Measurements from ENCODE around the gene SMAD6. TPM values are rescaled to one million over a fixed set of nuclear protein-coding genes. Genes with fewer than 3 reads are reported as not detected.

The SMAD6 gene
- total and polyA plus RNA-seq, 2 donors (not counting 1 experiment from before 2014, with no cell fraction given): 1.2 to 8.9 TPM

DNA sequence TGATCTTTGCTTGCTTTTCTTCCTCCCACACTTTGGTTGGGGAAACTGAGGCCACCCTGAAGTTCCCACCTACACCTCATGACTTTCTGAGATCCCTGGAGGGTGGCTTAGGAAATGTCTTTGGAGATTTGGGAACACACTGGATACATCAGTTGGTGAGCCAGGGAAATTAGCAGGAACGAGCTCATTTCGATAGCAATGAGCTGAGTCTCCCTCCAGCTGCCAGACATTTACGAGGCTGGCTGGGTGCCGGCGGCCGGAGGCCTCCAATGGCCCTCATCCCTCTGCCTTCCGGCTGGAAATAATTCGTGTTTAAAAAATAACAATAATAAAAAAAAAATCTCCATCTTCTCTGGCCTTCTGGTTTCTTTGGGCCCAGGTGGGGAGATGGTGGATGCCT, 38.8 kb downstream of the SMAD6 start:
- peaks cover 2% of the 10 kb centered on the region for H3K79me2 ChIP-seq (ENCODE audit: control insufficient read depth, insufficient read depth, low read length)
- H3K36me3 ChIP-seq (ENCODE audit: control insufficient read depth, insufficient read depth, low read length): no peaks in the 10 kb centered on the region
- H3K4me3 ChIP-seq (replicated peaks in 1 of 4; ENCODE audit: control extremely low read depth in 1 of 4, insufficient read depth in 1 of 4, low read depth in 3 of 4, low read length in 4 of 4): no peak overlapping the region
- H3K27ac ChIP-seq (ENCODE audit: insufficient read depth, low read length): peak overlapping the region; percentile 31
- H3K9ac ChIP-seq (ENCODE audit: insufficient read depth, low read length): no peak overlapping the region
- peak overlapping the region; percentile 1 for H3K4me2 ChIP-seq (ENCODE audit: extremely low read depth, insufficient read depth, low read length)
- no peak overlapping the region for H2AFZ ChIP-seq (ENCODE audit: low read length)
- TF ChIP-seq, protein P1, sequence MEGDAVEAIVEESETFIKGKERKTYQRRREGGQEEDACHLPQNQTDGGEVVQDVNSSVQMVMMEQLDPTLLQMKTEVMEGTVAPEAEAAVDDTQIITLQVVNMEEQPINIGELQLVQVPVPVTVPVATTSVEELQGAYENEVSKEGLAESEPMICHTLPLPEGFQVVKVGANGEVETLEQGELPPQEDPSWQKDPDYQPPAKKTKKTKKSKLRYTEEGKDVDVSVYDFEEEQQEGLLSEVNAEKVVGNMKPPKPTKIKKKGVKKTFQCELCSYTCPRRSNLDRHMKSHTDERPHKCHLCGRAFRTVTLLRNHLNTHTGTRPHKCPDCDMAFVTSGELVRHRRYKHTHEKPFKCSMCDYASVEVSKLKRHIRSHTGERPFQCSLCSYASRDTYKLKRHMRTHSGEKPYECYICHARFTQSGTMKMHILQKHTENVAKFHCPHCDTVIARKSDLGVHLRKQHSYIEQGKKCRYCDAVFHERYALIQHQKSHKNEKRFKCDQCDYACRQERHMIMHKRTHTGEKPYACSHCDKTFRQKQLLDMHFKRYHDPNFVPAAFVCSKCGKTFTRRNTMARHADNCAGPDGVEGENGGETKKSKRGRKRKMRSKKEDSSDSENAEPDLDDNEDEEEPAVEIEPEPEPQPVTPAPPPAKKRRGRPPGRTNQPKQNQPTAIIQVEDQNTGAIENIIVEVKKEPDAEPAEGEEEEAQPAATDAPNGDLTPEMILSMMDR (conservative IDR thresholded peaks at IDR 0.05 in 1 of 2, IDR thresholded peaks at IDR 0.05 in 1 of 2; ENCODE audit: low read depth in 1 of 2, low read length in 2 of 2): no peak
- TF ChIP-seq EZH2 (IDR thresholded peaks at IDR 0.05; ENCODE audit: low read length, missing control alignments): no peak
- H4K20me1 ChIP-seq (ENCODE audit: control insufficient read depth, extremely low read depth, insufficient read depth, low read length): no peaks in the 10 kb centered on the region
- no peaks in the 10 kb centered on the region for H3K9me3 ChIP-seq (ENCODE audit: control insufficient read depth, insufficient read depth, low read depth, low read length)
- DNase-seq (ENCODE audit: low read depth in 2 of 2): peak in 1 of 2 donors; percentile 53
- peaks cover 20% of the 10 kb centered on the region for H3K4me1 ChIP-seq (ENCODE audit: control insufficient read depth, extremely low read depth, insufficient read depth, low read length)
- H3K27me3 ChIP-seq (ENCODE audit: control insufficient read depth, insufficient read depth, low read length): no peaks in the 10 kb centered on the region

DNA sequence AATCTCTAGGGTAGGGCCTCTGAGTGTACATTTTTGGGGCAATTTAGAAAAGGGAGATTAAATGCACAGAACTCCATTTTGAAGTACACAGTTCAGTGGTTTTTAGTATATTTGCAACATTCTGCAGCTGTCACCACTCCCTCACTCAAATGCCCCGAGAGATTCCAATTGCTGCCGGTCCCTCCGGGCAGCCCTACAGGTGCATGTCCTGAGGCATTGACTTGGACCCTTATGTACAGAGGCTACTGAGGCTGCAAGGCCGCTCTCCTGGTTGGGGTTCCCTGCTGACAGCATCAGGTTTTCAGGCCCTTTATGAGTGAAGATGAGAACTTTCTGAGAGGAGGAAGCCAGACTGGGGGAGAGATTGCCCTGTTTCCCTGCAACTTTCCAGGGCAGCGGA, 39.6 kb downstream of the SMAD6 start:
- TF ChIP-seq, protein P1 (conservative IDR thresholded peaks at IDR 0.05 in 1 of 2, IDR thresholded peaks at IDR 0.05 in 1 of 2; ENCODE audit: low read depth in 1 of 2, low read length in 2 of 2): no peak
- TF ChIP-seq EZH2 (IDR thresholded peaks at IDR 0.05; ENCODE audit: low read length, missing control alignments): no peak
- peaks cover 26% of the 10 kb centered on the region for H3K4me1 ChIP-seq (ENCODE audit: control insufficient read depth, extremely low read depth, insufficient read depth, low read length)
- no peak overlapping the region for H3K9ac ChIP-seq (ENCODE audit: insufficient read depth, low read length)
- H3K4me3 ChIP-seq (replicated peaks in 1 of 4; ENCODE audit: control extremely low read depth in 1 of 4, insufficient read depth in 1 of 4, low read depth in 3 of 4, low read length in 4 of 4): no peak overlapping the region
- no peaks in the 10 kb centered on the region for H3K36me3 ChIP-seq (ENCODE audit: control insufficient read depth, insufficient read depth, low read length)
- no peaks in the 10 kb centered on the region for H4K20me1 ChIP-seq (ENCODE audit: control insufficient read depth, extremely low read depth, insufficient read depth, low read length)
- H2AFZ ChIP-seq (ENCODE audit: low read length): no peak overlapping the region
- H3K27ac ChIP-seq (ENCODE audit: insufficient read depth, low read length): no peak overlapping the region
- H3K27me3 ChIP-seq (ENCODE audit: control insufficient read depth, insufficient read depth, low read length): no peaks in the 10 kb centered on the region
- no peak overlapping the region for H3K4me2 ChIP-seq (ENCODE audit: extremely low read depth, insufficient read depth, low read length)
- no peaks in the 10 kb centered on the region for H3K9me3 ChIP-seq (ENCODE audit: control insufficient read depth, insufficient read depth, low read depth, low read length)
- DNase-seq (ENCODE audit: low read depth in 2 of 2): no peak
- H3K79me2 ChIP-seq (ENCODE audit: control insufficient read depth, insufficient read depth, low read length): peaks cover 6% of the 10 kb centered on the region

DNA sequence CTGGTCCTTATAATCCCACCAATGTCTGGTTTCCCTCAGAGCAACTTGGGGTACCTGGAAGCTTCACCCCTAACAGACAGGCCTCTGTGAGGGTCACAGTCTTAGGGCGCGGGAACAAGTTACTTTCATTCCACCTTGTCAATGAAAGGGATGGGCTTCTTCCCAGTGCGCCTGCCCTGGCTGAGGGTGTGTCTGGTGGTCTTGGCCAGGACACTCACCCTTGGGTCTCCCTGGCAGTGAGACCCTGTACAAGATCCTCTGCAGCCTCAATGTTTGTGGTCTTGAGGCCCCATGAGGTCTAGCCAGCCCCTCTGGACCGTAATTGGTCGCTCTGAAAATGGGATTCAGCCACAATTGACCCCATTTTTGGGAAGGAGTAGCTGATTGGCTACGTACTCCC, 40.2 kb downstream of the SMAD6 start:
- Histone ChIP-seq H3K79me2 (ENCODE audit: control insufficient read depth, insufficient read depth, low read length) (peaks cover 6% of the 10 kb centered on the region), H3K27me3 (ENCODE audit: control insufficient read depth, insufficient read depth, low read length) (no peaks in the 10 kb centered on the region), H3K27ac (ENCODE audit: insufficient read depth, low read length) (no peak overlapping the region), H3K36me3 (ENCODE audit: control insufficient read depth, insufficient read depth, low read length) (no peaks in the 10 kb centered on the region), H3K9me3 (ENCODE audit: control insufficient read depth, insufficient read depth, low read depth, low read length) (no peaks in the 10 kb centered on the region), H3K4me2 (ENCODE audit: extremely low read depth, insufficient read depth, low read length) (no peak overlapping the region), H2AFZ (ENCODE audit: low read length) (no peak overlapping the region), H3K9ac (ENCODE audit: insufficient read depth, low read length) (no peak overlapping the region), H4K20me1 (ENCODE audit: control insufficient read depth, extremely low read depth, insufficient read depth, low read length) (no peaks in the 10 kb centered on the region), H3K4me1 (ENCODE audit: control insufficient read depth, extremely low read depth, insufficient read depth, low read length) (peaks cover 28% of the 10 kb centered on the region), H3K4me3 (replicated peaks in 1 of 4; ENCODE audit: control extremely low read depth in 1 of 4, insufficient read depth in 1 of 4, low read depth in 3 of 4, low read length in 4 of 4) (no peak overlapping the region)
- TF ChIP-seq, protein P1 (conservative IDR thresholded peaks at IDR 0.05 in 1 of 2, IDR thresholded peaks at IDR 0.05 in 1 of 2; ENCODE audit: low read depth in 1 of 2, low read length in 2 of 2): no peak
- no peak for TF ChIP-seq EZH2 (IDR thresholded peaks at IDR 0.05; ENCODE audit: low read length, missing control alignments)
- DNase-seq (ENCODE audit: low read depth in 2 of 2): no peak

Data from fibroblast of lung (primary cell).